ENCODE results near the gene LRRC27.

LRRC27 gene

GRCh38 chr10:132360766-132361447 is 28.9 kb downstream of the LRRC27 start:
- no peak for DNase-seq

GRCh38 chr10:132361581-132362101 is 29.6 kb downstream of the LRRC27 start:
- no peak for DNase-seq

- DNase-seq = no peak
Observed at GRCh38 chr10:132362151-132362611, 30.2 kb downstream of the LRRC27 start.

GRCh38 chr10:132363376-132363775 is 31.4 kb downstream of the LRRC27 start:
- DNase-seq = no peak

- DNase-seq = no peak
Observed at GRCh38 chr10:132363921-132364593, 32.1 kb downstream of the LRRC27 start.

GRCh38 chr10:132364594-132364970 is 32.6 kb downstream of the LRRC27 start:
- DNase-seq = no peak

GRCh38 chr10:132365102-132365501 is 33.1 kb downstream of the LRRC27 start:
- no peak for DNase-seq

GRCh38 chr10:132366006-132366405 is 34.0 kb downstream of the LRRC27 start:
- no peak for DNase-seq

GRCh38 chr10:132366499-132366898 is 34.5 kb downstream of the LRRC27 start:
- DNase-seq = no peak

GRCh38 chr10:132368391-132368790 is 36.4 kb downstream of the LRRC27 start:
- no peak for DNase-seq

GRCh38 chr10:132368881-132369635 is 37.1 kb downstream of the LRRC27 start:
- DNase-seq = no peak

GRCh38 chr10:132369636-132370185 is 37.7 kb downstream of the LRRC27 start:
- DNase-seq = no peak

- DNase-seq = no peak
Observed at GRCh38 chr10:132370426-132371340, 38.7 kb downstream of the LRRC27 start.

- no peak for DNase-seq
Observed at GRCh38 chr10:132371641-132372081, 39.7 kb downstream of the LRRC27 start.

GRCh38 chr10:132372516-132373095 is 40.6 kb downstream of the LRRC27 start:
- DNase-seq = no peak

- no peak for DNase-seq
Observed at GRCh38 chr10:132373241-132373955, 41.4 kb downstream of the LRRC27 start.

GRCh38 chr10:132374176-132374575 is 42.2 kb downstream of the LRRC27 start:
- no peak for DNase-seq

- DNase-seq = no peak
Observed at GRCh38 chr10:132374612-132375011, 42.6 kb downstream of the LRRC27 start.

- no peak for DNase-seq
Observed at GRCh38 chr10:132375116-132375794, 43.3 kb downstream of the LRRC27 start.

- DNase-seq = no peak
Observed at GRCh38 chr10:132375795-132376297, 43.9 kb downstream of the LRRC27 start.
